IMR-90 (cell line): ENCODE measurements around the gene RALGPS1. TPM values are rescaled to one million over a fixed set of nuclear protein-coding genes. Genes with fewer than 3 reads are reported as not detected.

Experiments
- ATAC-seq: fragments of 200-7000 bp; cut with Tn5 transposase; 2 replicates; pipeline ENCODE4 v1.9.1; 2020; ENCODE audit warnings: low read depth, mild to moderate bottlenecking, moderate library complexity
- BruUV-seq: library from RNA; stranded (reverse); fragments of 400-500 nt; replicated peaks from 2 replicates; lab custom pipeline; 2021; lab: Mats Ljungman, UMichigan
- CTCF ChIA-PET: fragments of 300-600 bp; formaldehyde crosslinking; extraction: SDS; loops from one replicate; lab custom pipeline; 2021; ENCODE audit warnings: antibody characterized with exemption; lab: Yijun Ruan, JAX
- POLR2A ChIA-PET: fragments of 300-600 bp; sonication (Branson Sonifier 250); formaldehyde crosslinking; loops from one replicate; lab custom pipeline; 2022; ENCODE audit warnings: antibody characterized with exemption; ENCODE audit not compliant: unreplicated experiment; lab: Charles Lee
- DNase-seq: peaks from one replicate; pipeline ENCODE4 v3.0.0; 2013
- H2AFZ ChIP-seq: replicated peaks from 2 replicates; pipeline ENCODE3; 2013; ENCODE audit warnings: low read length, mild to moderate bottlenecking; ENCODE audit not compliant: poor library complexity
- H2AK5ac ChIP-seq: 2 replicates; pipeline ENCODE4 v1.6.1; 2013; ENCODE audit warnings: low read depth, low read length, inconsistent platforms
- H2AK9ac ChIP-seq: replicated peaks from 2 replicates; pipeline ENCODE3; 2013; ENCODE audit warnings: mild to moderate bottlenecking, low read depth, low read length, moderate library complexity; ENCODE audit not compliant: poor library complexity
- H2BK120ac ChIP-seq: 2 replicates; pipeline ENCODE4 v1.6.1; 2013; ENCODE audit warnings: low read depth, low read length, inconsistent platforms
- H2BK15ac ChIP-seq: 3 replicates; pipeline ENCODE4 v1.6.1; 2013; ENCODE audit warnings: low read depth, low read length, inconsistent platforms
- H2BK20ac ChIP-seq: 2 replicates; pipeline ENCODE4 v1.6.1; 2013; ENCODE audit warnings: low read depth, mild to moderate bottlenecking, inconsistent platforms, low read length, moderate library complexity
- H2BK5ac ChIP-seq: 2 replicates; pipeline ENCODE4 v1.6.1; 2013; ENCODE audit warnings: mild to moderate bottlenecking, low read depth, low read length, inconsistent platforms; ENCODE audit not compliant: poor library complexity, severe bottlenecking
- H3K14ac ChIP-seq: replicated peaks from 2 replicates; pipeline ENCODE4 v1.6.1; 2013; ENCODE audit warnings: low read depth, low read length, inconsistent platforms
- H3K18ac ChIP-seq: 2 replicates; pipeline ENCODE4 v1.6.1; 2013; ENCODE audit warnings: low read depth, low read length, control low read depth
- H3K23ac ChIP-seq: 2 replicates; pipeline ENCODE4 v1.6.1; 2013; ENCODE audit warnings: low read depth, low read length, inconsistent platforms
- H3K27ac ChIP-seq: 2 replicates; pipeline ENCODE4 v1.5.1; 2013; ENCODE audit warnings: mild to moderate bottlenecking, control low read depth, low read length; ENCODE audit not compliant: insufficient read depth
- H3K27me3 ChIP-seq: 2 replicates; pipeline ENCODE4 v1.6.1; 2013; ENCODE audit warnings: low read length; ENCODE audit not compliant: control insufficient read depth, insufficient read depth
- H3K36me3 ChIP-seq: 2 replicates; pipeline ENCODE4 v1.6.1; 2013; ENCODE audit warnings: low read length, mixed read lengths; ENCODE audit not compliant: control insufficient read depth, insufficient read depth
- H3K4ac ChIP-seq: 2 replicates; pipeline ENCODE4 v1.6.1; 2013; ENCODE audit warnings: low read depth, low read length, inconsistent platforms
- H3K4me1 ChIP-seq: 2 replicates; pipeline ENCODE4 v1.6.1; 2013; ENCODE audit warnings: low read length, mixed read lengths; ENCODE audit not compliant: control insufficient read depth, insufficient read depth
- H3K4me2 ChIP-seq: 2 replicates; pipeline ENCODE4 v1.6.1; 2013; ENCODE audit warnings: low read depth, mild to moderate bottlenecking, control low read depth, low read length, moderate library complexity
- H3K4me3 ChIP-seq: 2 replicates; pipeline ENCODE4 v1.5.1; 2013; ENCODE audit warnings: low read depth, mild to moderate bottlenecking, control low read depth, low read length, moderate library complexity; ENCODE audit not compliant: insufficient read depth
- H3K56ac ChIP-seq: 2 replicates; pipeline ENCODE4 v1.6.1; 2013; ENCODE audit warnings: low read length, inconsistent platforms; ENCODE audit not compliant: insufficient read depth; ENCODE audit errors: extremely low read depth
- H3K79me1 ChIP-seq, 2 experiments: 2 replicates each; pipeline ENCODE4 v1.6.1; 2013; ENCODE audit warnings: low read length in 2 of 2, inconsistent platforms in 1 of 2, low read depth in 1 of 2
- H3K9ac ChIP-seq: 2 replicates; pipeline ENCODE4 v1.6.1; 2013; ENCODE audit warnings: low read depth, low read length, control low read depth
- H3K9me1 ChIP-seq: 2 replicates; pipeline ENCODE4 v1.6.1; 2013; ENCODE audit warnings: low read length, inconsistent platforms; ENCODE audit not compliant: insufficient read depth
- H3K9me3 ChIP-seq: 2 replicates; pipeline ENCODE4 v1.6.1; 2013; ENCODE audit warnings: low read length; ENCODE audit not compliant: control insufficient read depth, insufficient read depth
- H4K20me1 ChIP-seq: 2 replicates; pipeline ENCODE4 v1.6.1; 2013; ENCODE audit warnings: low read length, inconsistent platforms; ENCODE audit not compliant: insufficient read depth
- H4K5ac ChIP-seq: 2 replicates; pipeline ENCODE4 v1.6.1; 2013; ENCODE audit warnings: mild to moderate bottlenecking, low read depth, low read length, control low read depth
- H4K8ac ChIP-seq, 2 experiments: 2 replicates each; pipeline ENCODE4 v1.6.1; 2013; ENCODE audit warnings: low read depth in 2 of 2, low read length in 2 of 2, control low read depth in 1 of 2, inconsistent platforms in 1 of 2
- H4K91ac ChIP-seq: 2 replicates; pipeline ENCODE4 v1.6.1; 2013; ENCODE audit warnings: low read depth, low read length, inconsistent platforms; ENCODE audit not compliant: insufficient read depth
- BHLHE40 ChIP-seq: fragments of 150-350 bp; IDR thresholded peaks from 2 replicates; pipeline ENCODE4 v1.6.1; 2016; ENCODE audit warnings: mild to moderate bottlenecking, low read depth, low read length
- CEBPB ChIP-seq: IDR thresholded peaks from 2 replicates; pipeline ENCODE4 v1.6.1; 2012; ENCODE audit warnings: low read depth, low read length, improper control_type of control experiment
- CHD1 ChIP-seq: IDR thresholded peaks from 2 replicates; pipeline ENCODE4 v1.6.1; 2012; ENCODE audit warnings: low read depth, low read length, improper control_type of control experiment
- FOS ChIP-seq: fragments of 150-350 bp; IDR thresholded peaks from 2 replicates; pipeline ENCODE4 v1.6.1; 2016; ENCODE audit warnings: low read depth, low read length
- MAFK ChIP-seq: IDR thresholded peaks from 2 replicates; pipeline ENCODE4 v1.6.1; 2012; ENCODE audit warnings: low read depth, low read length, improper control_type of control experiment
- MXI1 ChIP-seq: IDR thresholded peaks from 2 replicates; pipeline ENCODE4 v1.6.1; 2012; ENCODE audit warnings: low read depth, mild to moderate bottlenecking, low read length, moderate library complexity, borderline replicate concordance
- POLR2A ChIP-seq: IDR thresholded peaks from 2 replicates; pipeline ENCODE4 v1.6.1; 2012; ENCODE audit warnings: mild to moderate bottlenecking, low read depth, low read length
- RCOR1 ChIP-seq: IDR thresholded peaks from 2 replicates; pipeline ENCODE4 v1.6.1; 2012; ENCODE audit warnings: mild to moderate bottlenecking, low read length, improper control_type of control experiment; ENCODE audit not compliant: insufficient replicate concordance
- WGBS, 2 experiments: methylation state at CpG; one replicate each; pipeline versions ENCODE4 v1.1.5 to v1.1.7; 2013; ENCODE audit warnings: missing lambda C conversion rate in 2 of 2; ENCODE audit not compliant: insufficient read length in 1 of 2; ENCODE audit errors: extremely low coverage in 2 of 2; 5-methylcytosine and 5-hydroxymethylcytosine counted together
- dilution Hi-C: fragments of 300-500 bp; cut with HindIII; formaldehyde crosslinking; loops from one replicate; pipeline ENCODE4 v1.14.3; 2018; ENCODE audit warnings: low sequenced_read_pairs; ENCODE audit not compliant: unreplicated experiment
- in situ Hi-C: fragments of 300-500 bp; cut with MboI; formaldehyde crosslinking; loops from 3 replicates; pipeline ENCODE4 v1.14.3; 2019; ENCODE audit warnings: low sequenced_read_pairs, inconsistent platforms, mixed read lengths
- intact Hi-C: fragments of 100-400 bp; cut with micrococcal nuclease; formaldehyde crosslinking; loops from 2 replicates; pipeline ENCODE4 v1.10.0; 2022
- polyA plus RNA-seq, 3 experiments: library from polyadenylated mRNA; depleted of rRNA; stranded (reverse); fragments of >200 nt; gene quantifications; 2 replicates each; pipeline ENCODE4 v1.2.3, GENCODE V29; 2012; ENCODE audit warnings: low replicate concordance in 1 of 3
- total RNA-seq: library from RNA; depleted of rRNA; stranded (reverse); fragments of >200 nt; gene quantifications from 2 replicates; pipeline ENCODE4 v1.2.3, GENCODE V29; 2012
- TF ChIP-seq, protein P1 (sequence below): fragments of 150-350 bp; IDR thresholded peaks from 2 replicates; pipeline ENCODE4 v1.6.1; 2017; ENCODE audit warnings: mild to moderate bottlenecking, antibody characterized with exemption, low read length, low read depth
- TF ChIP-seq, protein P2 (sequence below): conservative IDR thresholded peaks from 2 replicates; pipeline ENCODE4 v1.5.1; 2012; ENCODE audit warnings: mild to moderate bottlenecking, low read depth, low read length, improper control_type of control experiment
- TF ChIP-seq, protein P3 (sequence below): fragments of 150-350 bp; IDR thresholded peaks from 2 replicates; pipeline ENCODE4 v1.6.1; 2016; ENCODE audit warnings: low read depth, mild to moderate bottlenecking, low read length, moderate library complexity, borderline replicate concordance

The RALGPS1 gene
- total and polyA plus RNA-seq, 2 of the 4 experiments (the other 2 are of a cell fraction) = 0.90 to 2.8 TPM

DNA sequence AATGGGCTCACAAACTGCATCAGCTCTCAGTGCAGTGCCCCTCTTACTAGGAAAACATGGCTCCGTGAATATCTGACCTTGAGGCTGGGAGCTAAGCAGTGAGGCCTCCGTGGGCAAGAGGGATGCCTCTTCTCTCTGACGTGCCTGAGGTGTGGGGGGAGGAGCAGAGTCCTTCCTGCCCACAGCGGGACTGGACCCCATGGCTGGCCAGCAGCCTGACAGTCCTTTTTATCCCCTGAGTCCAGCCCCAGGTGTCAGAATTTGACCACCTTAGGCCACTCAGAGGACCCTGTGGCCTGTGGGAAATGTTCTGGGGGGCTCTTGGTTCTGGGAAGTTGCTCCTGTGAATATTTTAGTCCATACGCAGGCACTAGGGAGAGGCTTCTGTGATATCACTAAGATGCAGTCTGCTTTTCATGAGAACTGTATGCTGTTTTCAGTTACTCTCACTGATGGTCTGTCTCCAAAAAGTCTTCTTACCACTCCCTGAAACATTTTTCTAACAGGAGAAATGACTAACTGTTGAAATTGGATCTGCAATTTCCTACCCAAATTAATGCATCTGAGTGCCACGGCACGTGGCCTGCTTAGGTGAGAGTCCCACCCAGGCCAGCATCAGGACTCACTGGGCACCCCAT lies 184.5 kb downstream of the RALGPS1 start:
- Histone ChIP-seq H3K4me3 (no peak overlapping the region), H2AFZ (no peak overlapping the region), H3K23ac (no peak overlapping the region), H3K4ac (no peak overlapping the region), H2BK5ac (no peak overlapping the region), H3K27me3 (no peaks in the 10 kb centered on the region), H4K91ac (no peak overlapping the region), H4K5ac (no peak overlapping the region), H3K36me3 (peaks cover 61% of the 10 kb centered on the region), H2AK5ac (no peak overlapping the region), H2BK20ac (no peak overlapping the region), H3K9me1 (peaks cover 13% of the 10 kb centered on the region), H3K56ac (no peak overlapping the region), H2AK9ac (no peak overlapping the region), H3K27ac (no peak overlapping the region), H4K20me1 (peaks cover 13% of the 10 kb centered on the region; the same call in 1 of the 2 replicates), H3K79me1 (peaks cover 6 to 18% of the 10 kb centered on the region in 2 experiments; a peak in 2 of 4 replicates), H3K9me3 (no peaks in the 10 kb centered on the region), H3K4me1 (peaks cover 14% of the 10 kb centered on the region), H3K14ac (no peak overlapping the region), H3K18ac (no peak overlapping the region), H3K4me2 (no peak overlapping the region), H3K9ac (no peak overlapping the region), H4K8ac (no peak overlapping the region), H2BK15ac (no peak overlapping the region), H2BK120ac (no peak overlapping the region)
- in situ Hi-C loops = no loop called here
- CTCF ChIA-PET = no interaction called here
- no TSS peak for BruUV-seq
- intact Hi-C loops = no loop called here
- no peak for DNase-seq
- ATAC-seq = no peak
- TF ChIP-seq, protein P1, sequence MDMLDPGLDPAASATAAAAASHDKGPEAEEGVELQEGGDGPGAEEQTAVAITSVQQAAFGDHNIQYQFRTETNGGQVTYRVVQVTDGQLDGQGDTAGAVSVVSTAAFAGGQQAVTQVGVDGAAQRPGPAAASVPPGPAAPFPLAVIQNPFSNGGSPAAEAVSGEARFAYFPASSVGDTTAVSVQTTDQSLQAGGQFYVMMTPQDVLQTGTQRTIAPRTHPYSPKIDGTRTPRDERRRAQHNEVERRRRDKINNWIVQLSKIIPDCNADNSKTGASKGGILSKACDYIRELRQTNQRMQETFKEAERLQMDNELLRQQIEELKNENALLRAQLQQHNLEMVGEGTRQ = no peak
- TF ChIP-seq MAFK = no peak
- TF ChIP-seq POLR2A = no peak
- TF ChIP-seq CEBPB = no peak
- no peak for TF ChIP-seq FOS
- TF ChIP-seq, protein P2, sequence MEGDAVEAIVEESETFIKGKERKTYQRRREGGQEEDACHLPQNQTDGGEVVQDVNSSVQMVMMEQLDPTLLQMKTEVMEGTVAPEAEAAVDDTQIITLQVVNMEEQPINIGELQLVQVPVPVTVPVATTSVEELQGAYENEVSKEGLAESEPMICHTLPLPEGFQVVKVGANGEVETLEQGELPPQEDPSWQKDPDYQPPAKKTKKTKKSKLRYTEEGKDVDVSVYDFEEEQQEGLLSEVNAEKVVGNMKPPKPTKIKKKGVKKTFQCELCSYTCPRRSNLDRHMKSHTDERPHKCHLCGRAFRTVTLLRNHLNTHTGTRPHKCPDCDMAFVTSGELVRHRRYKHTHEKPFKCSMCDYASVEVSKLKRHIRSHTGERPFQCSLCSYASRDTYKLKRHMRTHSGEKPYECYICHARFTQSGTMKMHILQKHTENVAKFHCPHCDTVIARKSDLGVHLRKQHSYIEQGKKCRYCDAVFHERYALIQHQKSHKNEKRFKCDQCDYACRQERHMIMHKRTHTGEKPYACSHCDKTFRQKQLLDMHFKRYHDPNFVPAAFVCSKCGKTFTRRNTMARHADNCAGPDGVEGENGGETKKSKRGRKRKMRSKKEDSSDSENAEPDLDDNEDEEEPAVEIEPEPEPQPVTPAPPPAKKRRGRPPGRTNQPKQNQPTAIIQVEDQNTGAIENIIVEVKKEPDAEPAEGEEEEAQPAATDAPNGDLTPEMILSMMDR = no peak
- TF ChIP-seq, protein P3, sequence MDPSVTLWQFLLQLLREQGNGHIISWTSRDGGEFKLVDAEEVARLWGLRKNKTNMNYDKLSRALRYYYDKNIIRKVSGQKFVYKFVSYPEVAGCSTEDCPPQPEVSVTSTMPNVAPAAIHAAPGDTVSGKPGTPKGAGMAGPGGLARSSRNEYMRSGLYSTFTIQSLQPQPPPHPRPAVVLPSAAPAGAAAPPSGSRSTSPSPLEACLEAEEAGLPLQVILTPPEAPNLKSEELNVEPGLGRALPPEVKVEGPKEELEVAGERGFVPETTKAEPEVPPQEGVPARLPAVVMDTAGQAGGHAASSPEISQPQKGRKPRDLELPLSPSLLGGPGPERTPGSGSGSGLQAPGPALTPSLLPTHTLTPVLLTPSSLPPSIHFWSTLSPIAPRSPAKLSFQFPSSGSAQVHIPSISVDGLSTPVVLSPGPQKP = no peak
- no peak for TF ChIP-seq BHLHE40
- TF ChIP-seq CHD1 = no peak
- no peak for TF ChIP-seq MXI1
- TF ChIP-seq RCOR1 = no peak
- POLR2A ChIA-PET = no interaction called here
- whole genome bisulfite sequencing, 2 experiments = 100% methylated on average over 1 of the region's 7 CpGs; no CpG with 5 or more reads in 1 of the 2 experiments
- dilution Hi-C loops = no loop called here
